ENCODE results near the gene HK2.
"Not testable (repeated sequence)": the region's sequence is repeated elsewhere in the genome, so short reads cannot be mapped to it uniquely, and the experiment has no call there.

The HK2 gene

GRCh38 chr2:74906395-74906794, 72.5 kb downstream of the HK2 start:
- no peak for DNase-seq

GRCh38 chr2:74907560-74907959, 73.6 kb downstream of the HK2 start:
- not testable (repeated sequence) for DNase-seq

- no peak for DNase-seq
Measured at GRCh38 chr2:74908748-74909444, 75.0 kb downstream of the HK2 start.

- no peak for DNase-seq
Measured at GRCh38 chr2:74910245-74910644, 76.3 kb downstream of the HK2 start.

- DNase-seq, result no peak
Measured at GRCh38 chr2:74911061-74911460, 77.1 kb downstream of the HK2 start.

GRCh38 chr2:74915743-74916142, 81.8 kb downstream of the HK2 start:
- DNase-seq, result peak; percentile 49 to 50

DNA sequence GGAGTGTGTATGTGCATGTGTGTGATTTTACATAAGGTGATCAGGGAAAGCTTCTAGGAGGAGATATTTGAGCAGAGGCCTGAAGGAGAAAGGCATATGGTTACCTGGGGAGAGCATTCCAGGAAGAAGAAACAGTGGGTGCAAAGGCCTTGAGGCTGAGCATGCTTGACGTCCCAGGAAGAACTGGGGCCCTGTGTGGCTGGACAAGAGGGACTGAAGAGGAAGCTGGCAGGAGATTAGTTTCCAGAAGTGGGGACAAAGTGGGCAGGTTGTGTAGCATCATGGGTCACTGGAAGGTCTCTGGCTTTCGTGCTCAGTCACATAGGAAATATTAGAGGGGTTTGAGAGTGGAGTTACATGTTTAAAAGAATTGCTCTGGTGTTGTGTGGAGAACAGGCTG, 82.5 kb downstream of the HK2 start:
- DNase-seq, result no peak

- DNase-seq, result no peak
Measured at GRCh38 chr2:74917702-74918619, 84.0 kb downstream of the HK2 start.

- peak; percentile 82 to 84 for DNase-seq
Measured at GRCh38 chr2:74919827-74920226, 85.9 kb downstream of the HK2 start.

- DNase-seq, result no peak
Measured at GRCh38 chr2:74921236-74921736, 87.4 kb downstream of the HK2 start.

DNA sequence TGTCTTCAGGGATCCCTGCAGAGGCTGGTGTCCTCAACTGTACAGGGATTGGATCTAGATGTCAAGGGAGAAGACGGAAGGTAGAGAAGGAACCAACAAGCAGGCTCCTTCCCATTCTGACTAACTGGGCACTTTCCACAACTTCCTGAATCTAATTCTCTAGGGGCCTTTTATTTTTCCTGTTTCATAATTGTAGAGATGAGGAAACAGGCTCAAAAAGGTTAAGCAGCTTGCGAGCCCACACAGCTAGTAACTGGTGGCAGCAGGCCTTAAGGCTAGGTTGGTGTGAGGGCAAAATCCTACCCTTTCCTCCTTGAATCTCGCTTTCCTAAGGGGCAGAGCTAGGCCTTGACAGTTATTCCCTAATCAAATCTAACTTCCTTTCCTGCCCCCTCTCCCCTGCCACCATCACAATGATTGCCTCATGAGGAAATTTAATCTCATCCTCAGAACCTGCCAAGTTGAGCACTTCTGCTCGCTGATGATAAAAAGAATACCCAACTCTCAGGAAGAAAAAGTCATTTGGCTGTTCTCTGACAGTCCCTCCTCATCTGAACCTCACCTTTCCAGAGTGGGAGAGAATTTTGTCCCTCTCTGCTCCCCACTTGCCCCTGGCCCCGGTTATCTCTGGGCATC, 88.8 kb downstream of the HK2 start:
- no peak for DNase-seq

DNA sequence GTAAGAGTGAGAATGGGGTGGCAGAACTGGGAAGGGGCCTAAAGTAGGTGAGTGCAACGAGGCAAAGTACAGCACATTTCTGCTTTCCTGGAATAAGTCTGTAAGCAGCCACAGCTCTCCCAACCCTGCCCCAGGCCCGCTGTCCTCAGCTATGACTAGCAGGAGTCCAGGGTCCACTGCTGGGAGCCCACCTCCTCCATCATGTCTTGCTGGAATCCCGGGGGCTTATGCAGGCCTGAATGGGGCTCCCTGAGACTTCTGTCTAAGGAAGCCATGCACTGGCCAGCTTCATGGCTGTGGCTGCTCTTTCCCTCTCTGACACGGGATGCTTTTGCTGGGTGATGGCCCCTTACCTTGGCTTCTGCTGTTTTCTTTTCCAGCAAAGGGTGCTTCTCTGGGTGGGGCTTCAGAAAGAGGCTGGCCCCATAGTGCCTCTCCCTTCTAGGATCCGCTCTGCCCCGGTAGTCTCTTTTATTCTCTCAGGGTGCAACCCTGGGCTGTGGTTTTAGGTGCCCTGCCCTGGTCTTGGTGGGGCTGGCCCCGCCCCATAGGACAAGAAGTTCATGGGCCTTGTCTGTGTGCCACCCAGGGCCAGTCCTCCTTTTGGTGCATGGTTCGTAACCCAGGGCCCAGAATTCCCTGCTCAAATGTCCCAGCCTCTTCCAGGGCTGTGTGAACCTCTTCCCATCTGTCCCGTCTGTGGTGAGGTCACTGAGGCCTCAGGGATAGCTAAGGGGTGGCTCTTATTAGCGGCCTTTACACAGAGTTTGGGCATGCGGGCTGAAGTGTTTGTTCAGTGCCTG, 90.7 kb downstream of the HK2 start:
- DNase-seq, result no peak

- DNase-seq, result no peak
Measured at GRCh38 chr2:74925361-74925786, 91.4 kb downstream of the HK2 start.

- no peak for DNase-seq
Measured at GRCh38 chr2:74927621-74928020, 93.7 kb downstream of the HK2 start.

- no peak for DNase-seq
Measured at GRCh38 chr2:74930811-74931486, 97.0 kb downstream of the HK2 start.

GRCh38 chr2:74931940-74932339, 98.0 kb downstream of the HK2 start:
- no peak for DNase-seq

GRCh38 chr2:74935975-74936391, 102.1 kb downstream of the HK2 start:
- DNase-seq, result no peak

DNA sequence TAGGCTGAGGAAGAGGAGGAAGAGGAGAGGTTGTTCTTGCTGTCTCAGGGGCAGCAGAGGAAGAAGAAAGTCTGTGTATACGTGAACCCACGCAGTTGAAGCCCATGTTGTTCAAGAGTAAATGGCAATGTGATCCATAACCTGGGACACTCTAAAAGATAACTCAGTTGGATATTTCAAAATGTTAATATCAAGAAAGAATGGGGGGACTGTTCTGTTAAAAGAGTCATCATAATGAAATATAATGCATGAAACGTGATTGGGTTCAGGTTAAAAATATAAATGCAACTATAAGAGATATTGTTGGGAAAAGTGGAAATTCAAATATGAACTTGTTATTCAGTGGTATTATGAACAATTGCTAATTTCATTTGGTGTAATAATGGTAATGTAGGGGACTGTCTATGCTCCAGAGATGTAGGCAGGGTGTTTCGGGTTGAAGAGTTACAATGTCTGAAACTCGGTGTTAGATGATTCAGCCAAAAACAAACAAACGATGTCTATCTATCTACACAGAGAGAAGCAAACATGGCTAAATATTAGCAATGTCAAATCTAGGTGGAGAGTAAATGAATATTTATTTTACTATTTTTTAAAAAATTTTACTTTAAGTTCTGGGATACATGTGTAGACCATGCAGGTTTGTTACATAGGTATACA, 103.4 kb downstream of the HK2 start:
- no peak for DNase-seq

- no peak for DNase-seq
Measured at GRCh38 chr2:74938264-74938663, 104.3 kb downstream of the HK2 start.

- no peak for DNase-seq
Measured at GRCh38 chr2:74939919-74940812, 106.2 kb downstream of the HK2 start.

Data from activated T-cell treated with anti-CD3 and anti-CD28 coated beads, Interleukin-2, amount 50 U/mL, for 48 hours (primary cell).